Glutamatergic neuron (in vitro differentiated cells): Measurements from ENCODE around the gene CDH23. TPM values are rescaled to one million over a fixed set of nuclear protein-coding genes. Genes with fewer than 3 reads are reported as not detected.

Experiments used
- DNase-seq: peaks from one replicate; pipeline ENCODE4 v3.0.0; 2022
- H3K27ac Mint-ChIP-seq: one replicate; pipeline ENCODE4 v1.8.0; 2020; ENCODE audit warnings: mild to moderate bottlenecking, mixed read lengths, inconsistent platforms; ENCODE audit not compliant: unreplicated experiment
- H3K27me3 Mint-ChIP-seq: one replicate; pipeline ENCODE4 v1.8.0; 2020; ENCODE audit warnings: mild to moderate bottlenecking, moderate library complexity, mixed read lengths, inconsistent platforms; ENCODE audit not compliant: unreplicated experiment
- H3K36me3 Mint-ChIP-seq: one replicate; pipeline ENCODE4 v1.8.0; 2020; ENCODE audit warnings: mild to moderate bottlenecking, mixed read lengths, inconsistent platforms; ENCODE audit not compliant: unreplicated experiment
- H3K4me1 Mint-ChIP-seq: one replicate; pipeline ENCODE4 v1.8.0; 2020; ENCODE audit warnings: mild to moderate bottlenecking, low read depth, mixed read lengths, inconsistent platforms; ENCODE audit not compliant: unreplicated experiment
- H3K4me3 Mint-ChIP-seq: one replicate; pipeline ENCODE4 v1.8.0; 2020; ENCODE audit warnings: mild to moderate bottlenecking, mixed read lengths, inconsistent platforms; ENCODE audit not compliant: unreplicated experiment
- H3K9me3 Mint-ChIP-seq: one replicate; pipeline ENCODE4 v1.8.0; 2020; ENCODE audit warnings: mild to moderate bottlenecking, moderate library complexity, mixed read lengths, inconsistent platforms; ENCODE audit not compliant: unreplicated experiment
- total RNA-seq: library from RNA; stranded (reverse); fragmentation: NEBNext Ultra II Directional; extraction: Animal tissue kit (Norgen Biotek cat#: 25700); gene quantifications from one replicate; pipeline ENCODE4 v1.2.1, GENCODE V29; 2021; ENCODE audit not compliant: unreplicated experiment
- TF ChIP-seq, protein P1 (sequence below): fragments of 200-600 bp; sonication (generic); IDR thresholded peaks from one replicate; pipeline ENCODE4 v1.5.0; 2021; ENCODE audit not compliant: partially characterized antibody, unreplicated experiment

CDH23 gene
- total RNA-seq, 1 donor from 2014 or later, result 2.0 TPM

DNA sequence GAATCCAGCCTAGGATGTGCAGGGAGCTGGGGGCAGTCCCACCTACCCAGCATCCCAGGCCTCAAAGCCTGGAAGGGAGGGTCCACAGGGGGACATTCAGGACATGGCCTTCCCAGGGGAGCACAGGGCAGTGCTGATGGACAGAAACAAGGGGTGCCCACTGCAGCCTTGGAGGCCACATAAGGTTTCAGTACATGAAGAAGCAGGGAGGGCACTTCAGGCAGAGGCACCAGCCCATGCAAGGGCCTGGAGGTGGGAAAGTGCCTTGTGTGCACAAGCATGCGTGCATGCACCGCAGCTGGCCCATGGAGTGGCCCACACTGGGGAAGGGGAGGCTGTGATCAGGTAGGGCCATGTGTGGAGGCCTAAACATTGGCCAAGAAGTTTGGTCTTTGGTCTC, 313.8 kb downstream of the CDH23 start:
- Mint-ChIP-seq H3K27ac (no peak overlapping the region), H3K9me3 (no peaks in the 10 kb centered on the region), H3K4me1 (peaks cover 6% of the 10 kb centered on the region), H3K36me3 (no peaks in the 10 kb centered on the region), H3K4me3 (no peak overlapping the region), H3K27me3 (peaks cover 12% of the 10 kb centered on the region)
- DNase-seq, result no peak
- TF ChIP-seq, protein P1, sequence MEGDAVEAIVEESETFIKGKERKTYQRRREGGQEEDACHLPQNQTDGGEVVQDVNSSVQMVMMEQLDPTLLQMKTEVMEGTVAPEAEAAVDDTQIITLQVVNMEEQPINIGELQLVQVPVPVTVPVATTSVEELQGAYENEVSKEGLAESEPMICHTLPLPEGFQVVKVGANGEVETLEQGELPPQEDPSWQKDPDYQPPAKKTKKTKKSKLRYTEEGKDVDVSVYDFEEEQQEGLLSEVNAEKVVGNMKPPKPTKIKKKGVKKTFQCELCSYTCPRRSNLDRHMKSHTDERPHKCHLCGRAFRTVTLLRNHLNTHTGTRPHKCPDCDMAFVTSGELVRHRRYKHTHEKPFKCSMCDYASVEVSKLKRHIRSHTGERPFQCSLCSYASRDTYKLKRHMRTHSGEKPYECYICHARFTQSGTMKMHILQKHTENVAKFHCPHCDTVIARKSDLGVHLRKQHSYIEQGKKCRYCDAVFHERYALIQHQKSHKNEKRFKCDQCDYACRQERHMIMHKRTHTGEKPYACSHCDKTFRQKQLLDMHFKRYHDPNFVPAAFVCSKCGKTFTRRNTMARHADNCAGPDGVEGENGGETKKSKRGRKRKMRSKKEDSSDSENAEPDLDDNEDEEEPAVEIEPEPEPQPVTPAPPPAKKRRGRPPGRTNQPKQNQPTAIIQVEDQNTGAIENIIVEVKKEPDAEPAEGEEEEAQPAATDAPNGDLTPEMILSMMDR, result no peak

DNA sequence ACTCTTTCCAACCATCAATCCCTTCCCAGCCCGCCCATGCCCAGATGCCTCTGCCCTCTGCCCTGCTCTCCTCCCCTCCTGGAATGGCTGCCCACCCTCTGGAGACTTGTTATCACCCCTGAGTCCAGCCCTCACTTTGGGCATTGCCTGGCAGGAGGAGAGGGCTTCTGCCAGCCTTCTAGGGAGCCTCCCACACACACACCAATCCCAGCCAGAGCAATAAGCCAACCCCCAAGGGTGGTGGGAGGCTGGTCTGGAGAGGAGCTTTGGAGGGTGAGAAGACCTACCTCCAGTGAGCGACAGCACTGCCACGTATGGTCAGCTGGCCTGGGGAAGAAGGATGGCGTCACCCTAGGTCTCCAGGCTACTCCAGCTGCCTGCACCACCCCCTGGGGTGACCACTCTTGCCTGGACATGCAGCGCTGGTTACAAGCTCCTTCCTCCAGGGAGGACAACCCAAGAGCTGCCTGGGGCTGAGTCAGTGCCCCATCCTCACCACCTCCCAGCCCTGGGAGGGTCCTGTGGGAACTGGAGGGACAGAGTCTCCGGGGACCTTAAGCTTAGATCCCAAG, 314.4 kb downstream of the CDH23 start:
- H3K9me3 Mint-ChIP-seq, result no peaks in the 10 kb centered on the region
- no peak overlapping the region for H3K4me3 Mint-ChIP-seq
- peaks cover 12% of the 10 kb centered on the region for H3K27me3 Mint-ChIP-seq
- TF ChIP-seq, protein P1, result no peak
- H3K36me3 Mint-ChIP-seq, result no peaks in the 10 kb centered on the region
- H3K4me1 Mint-ChIP-seq, result peaks cover 6% of the 10 kb centered on the region
- H3K27ac Mint-ChIP-seq, result no peak overlapping the region
- DNase-seq, result no peak

GRCh38 chr10:71712170-71712569, 315.4 kb downstream of the CDH23 start:
- no peak for DNase-seq
- Mint-ChIP-seq H3K27ac (peak overlapping the region; percentile 52), H3K4me1 (peaks cover 6% of the 10 kb centered on the region), H3K27me3 (peaks cover 10% of the 10 kb centered on the region), H3K36me3 (no peaks in the 10 kb centered on the region), H3K9me3 (no peaks in the 10 kb centered on the region), H3K4me3 (no peak overlapping the region)
- TF ChIP-seq, protein P1, result no peak

DNA sequence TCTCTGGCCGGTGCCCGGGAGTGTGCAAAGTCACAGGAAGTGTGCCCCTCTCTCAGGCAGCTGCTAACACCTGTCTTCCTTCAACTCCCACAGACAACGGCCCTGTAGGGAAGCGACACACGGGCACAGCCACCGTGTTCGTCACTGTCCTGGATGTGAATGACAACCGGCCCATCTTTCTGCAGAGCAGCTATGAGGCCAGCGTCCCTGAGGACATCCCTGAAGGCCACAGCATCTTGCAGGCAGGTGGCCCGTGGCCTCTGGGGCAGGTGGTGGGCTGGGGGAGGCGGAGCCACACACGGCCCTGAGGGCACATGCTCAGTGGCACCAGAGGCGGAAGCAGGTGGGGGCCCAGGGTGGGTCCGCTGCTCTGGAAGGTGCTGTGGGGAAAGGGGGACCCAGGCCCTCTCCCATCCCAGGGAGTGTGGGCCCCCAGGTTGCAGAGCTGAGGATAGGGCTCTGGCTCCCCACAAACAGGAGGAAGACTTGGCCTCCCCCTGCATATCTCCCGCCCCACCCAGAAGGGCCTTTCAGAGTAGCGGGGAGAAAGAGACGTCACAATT, 315.9 kb downstream of the CDH23 start:
- no peak overlapping the region for H3K4me3 Mint-ChIP-seq
- no peaks in the 10 kb centered on the region for H3K36me3 Mint-ChIP-seq
- peaks cover 11% of the 10 kb centered on the region for H3K4me1 Mint-ChIP-seq
- TF ChIP-seq, protein P1, result no peak
- no peak for DNase-seq
- peaks cover 6% of the 10 kb centered on the region for H3K27me3 Mint-ChIP-seq
- H3K27ac Mint-ChIP-seq, result no peak overlapping the region
- no peaks in the 10 kb centered on the region for H3K9me3 Mint-ChIP-seq
